Upper lobe of left lung (tissue), 6 donors: ENCODE results near the gene APBB2. TPM values are rescaled to one million over a fixed set of nuclear protein-coding genes. Genes with fewer than 3 reads are reported as not detected.

Experiments
- ATAC-seq, 2 donors: fragments of 200-7000 bp; cut with Tn5 transposase; one replicate each; pipeline ENCODE4 v1.9.1; 2022; ENCODE audit warnings: mild to moderate bottlenecking in 2 of 2, moderate library complexity in 2 of 2; ENCODE audit not compliant: low FRiP score in 2 of 2
- DNase-seq, 2 donors: peaks; one replicate each; pipeline ENCODE4 v3.0.0-alpha.2; 2019 to 2020
- H3K27ac ChIP-seq, 4 donors: fragments of 200-600 bp; sonication (generic); one replicate each; pipeline ENCODE4 v1.5.1; 2016 to 2019
- H3K27me3 ChIP-seq, 4 donors: fragments of 200-600 bp; sonication (generic); one replicate each; pipeline ENCODE4 v1.5.1; 2017 to 2019
- H3K36me3 ChIP-seq, 4 donors: fragments of 200-600 bp; sonication (generic); one replicate each; pipeline ENCODE4 v1.5.1; 2016 to 2019
- H3K4me1 ChIP-seq, 4 donors: fragments of 200-600 bp; sonication (generic); one replicate each; pipeline ENCODE4 v1.5.1; 2018 to 2019
- H3K4me3 ChIP-seq, 4 donors: fragments of 200-600 bp; sonication (generic); one replicate each; pipeline ENCODE4 v1.5.1; 2017 to 2019; ENCODE audit warnings: mild to moderate bottlenecking in 2 of 4, moderate library complexity in 1 of 4
- H3K9me3 ChIP-seq, 4 donors: fragments of 200-600 bp; sonication (generic); one replicate each; pipeline ENCODE4 v1.5.1; 2018 to 2019
- EP300 ChIP-seq, 4 donors: sonication (generic); formaldehyde crosslinking; IDR thresholded peaks; one replicate each; pipeline ENCODE4 v1.5.1; 2017; ENCODE audit warnings: antibody characterized with exemption in 4 of 4, control low read depth in 2 of 4
- POLR2A ChIP-seq, 4 donors: fragments of 450-650 bp; IDR thresholded peaks; one replicate each; pipeline ENCODE4 v1.5.1; 2016 to 2017; ENCODE audit warnings: antibody characterized with exemption in 4 of 4, mild to moderate bottlenecking in 2 of 4
- POLR2AphosphoS5 ChIP-seq, 2 donors: sonication (generic); formaldehyde crosslinking; IDR thresholded peaks; one replicate each; pipeline ENCODE4 v1.5.1; 2017; ENCODE audit warnings: antibody characterized with exemption in 2 of 2
- WGBS, 2 donors: methylation state at CpG; one replicate each; pipeline ENCODE4 v1.1.5; 2017 to 2018; 5-methylcytosine and 5-hydroxymethylcytosine counted together
- total RNA-seq, 6 donors: library from RNA; depleted of rRNA in 4 of 6; stranded (reverse); fragments of >200 nt in 4 of 6; gene quantifications; one replicate each; pipeline versions ENCODE4 v1.1.0 to v1.2.1, GENCODE V29; 2016 to 2021
- TF ChIP-seq, protein P1 (sequence below), 6 experiments: fragments of 450-650 bp in 4 of 6; fragments of 200-600 bp in 2 of 6; sonication (generic) in 2 of 6; IDR thresholded peaks; one replicate each; pipeline ENCODE4 v1.5.1; 2016 to 2019; ENCODE audit warnings: antibody characterized with exemption in 6 of 6
- donor health status: DM: no; HTN: no; CAD: no; lungs with moderate emphysema.
- donor health status: DM: no; HTN: yes; CAD: no; lungs with severe emphysema.

APBB2 gene
- total RNA-seq, 6 donors from 2014 or later, result 69.5 to 168 (median 102) TPM

DNA sequence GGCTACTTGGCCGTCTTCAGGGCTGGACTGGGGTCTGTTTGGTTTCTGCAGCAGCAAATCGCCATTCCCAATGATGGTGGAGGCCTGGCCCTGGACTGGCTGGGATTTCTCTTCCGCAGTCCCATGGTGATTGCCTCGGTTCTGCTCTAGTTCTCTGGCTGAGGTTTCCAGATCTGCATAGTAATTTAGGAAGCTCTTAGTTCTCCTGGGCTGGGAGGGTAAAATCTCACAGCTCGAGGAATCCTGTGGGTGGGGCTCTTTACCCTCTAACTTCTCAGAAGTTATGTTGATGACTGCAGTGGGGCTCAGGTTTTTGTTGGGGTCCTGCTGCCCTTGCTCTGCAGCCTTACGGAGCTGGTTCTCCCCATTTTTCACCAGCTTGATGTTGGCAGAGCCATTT lies 200.6 kb downstream of the APBB2 start:
- H3K27me3 ChIP-seq, result no peaks in the 10 kb centered on the region
- H3K27ac ChIP-seq, result no peak overlapping the region
- ATAC-seq, result no peak
- no peaks in the 10 kb centered on the region for H3K9me3 ChIP-seq
- peaks cover 0 to 9% (median 3%) of the 10 kb centered on the region in 4 donors for H3K36me3 ChIP-seq
- 60 to 84% methylated on average over 5 to 6 of the region's 6 CpGs for WGBS, 2 donors
- H3K4me1 ChIP-seq, result no peaks in the 10 kb centered on the region
- no peak for DNase-seq
- TF ChIP-seq, protein P1, sequence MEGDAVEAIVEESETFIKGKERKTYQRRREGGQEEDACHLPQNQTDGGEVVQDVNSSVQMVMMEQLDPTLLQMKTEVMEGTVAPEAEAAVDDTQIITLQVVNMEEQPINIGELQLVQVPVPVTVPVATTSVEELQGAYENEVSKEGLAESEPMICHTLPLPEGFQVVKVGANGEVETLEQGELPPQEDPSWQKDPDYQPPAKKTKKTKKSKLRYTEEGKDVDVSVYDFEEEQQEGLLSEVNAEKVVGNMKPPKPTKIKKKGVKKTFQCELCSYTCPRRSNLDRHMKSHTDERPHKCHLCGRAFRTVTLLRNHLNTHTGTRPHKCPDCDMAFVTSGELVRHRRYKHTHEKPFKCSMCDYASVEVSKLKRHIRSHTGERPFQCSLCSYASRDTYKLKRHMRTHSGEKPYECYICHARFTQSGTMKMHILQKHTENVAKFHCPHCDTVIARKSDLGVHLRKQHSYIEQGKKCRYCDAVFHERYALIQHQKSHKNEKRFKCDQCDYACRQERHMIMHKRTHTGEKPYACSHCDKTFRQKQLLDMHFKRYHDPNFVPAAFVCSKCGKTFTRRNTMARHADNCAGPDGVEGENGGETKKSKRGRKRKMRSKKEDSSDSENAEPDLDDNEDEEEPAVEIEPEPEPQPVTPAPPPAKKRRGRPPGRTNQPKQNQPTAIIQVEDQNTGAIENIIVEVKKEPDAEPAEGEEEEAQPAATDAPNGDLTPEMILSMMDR (IDR thresholded peaks at IDR 0.05), result no peak
- TF ChIP-seq POLR2A (IDR thresholded peaks at IDR 0.05) (no peak), EP300 (IDR thresholded peaks at IDR 0.05) (no peak), POLR2AphosphoS5 (IDR thresholded peaks at IDR 0.05) (no peak)
- H3K4me3 ChIP-seq, result no peak overlapping the region

- Histone ChIP-seq H3K4me3 (no peak overlapping the region), H3K4me1 (no peaks in the 10 kb centered on the region), H3K27ac (no peak overlapping the region), H3K27me3 (no peaks in the 10 kb centered on the region), H3K9me3 (no peaks in the 10 kb centered on the region), H3K36me3 (peaks cover 0 to 9% (median 3%) of the 10 kb centered on the region in 4 donors)
- WGBS, 2 donors, result 58 to 95% methylated on average over 3 of the region's 3 CpGs
- ATAC-seq (no peak), DNase-seq (no peak)
- TF ChIP-seq POLR2A (IDR thresholded peaks at IDR 0.05) (no peak), POLR2AphosphoS5 (IDR thresholded peaks at IDR 0.05) (no peak), EP300 (IDR thresholded peaks at IDR 0.05) (no peak)
- TF ChIP-seq, protein P1 (IDR thresholded peaks at IDR 0.05), result no peak
These were observed 201.4 kb downstream of the APBB2 start for GRCh38 chr4:41012911-41013310.

DNA sequence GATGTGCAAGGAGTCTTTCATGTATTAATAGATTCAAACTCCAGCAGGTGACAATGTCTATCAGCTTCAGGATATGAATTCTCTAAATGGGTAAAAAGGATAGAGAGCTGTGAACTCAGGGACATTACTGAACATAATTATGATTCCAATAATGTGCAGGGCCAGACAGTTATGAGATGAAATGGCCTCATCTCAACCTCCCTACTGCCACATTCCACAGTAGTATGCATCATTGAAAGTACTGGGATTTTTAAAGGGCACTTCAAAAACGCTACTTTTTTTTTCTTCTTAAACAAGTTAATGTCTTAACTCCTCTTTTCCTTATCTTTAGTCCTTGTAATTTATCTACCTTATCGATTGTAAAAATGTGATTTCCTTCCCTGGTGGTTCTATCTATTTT lies 202.0 kb downstream of the APBB2 start:
- DNase-seq, result no peak
- 50 to 53% methylated on average over 2 of the region's 2 CpGs for WGBS, 2 donors
- peak in 1 of 2 donors; percentile 69 for ATAC-seq

DNA sequence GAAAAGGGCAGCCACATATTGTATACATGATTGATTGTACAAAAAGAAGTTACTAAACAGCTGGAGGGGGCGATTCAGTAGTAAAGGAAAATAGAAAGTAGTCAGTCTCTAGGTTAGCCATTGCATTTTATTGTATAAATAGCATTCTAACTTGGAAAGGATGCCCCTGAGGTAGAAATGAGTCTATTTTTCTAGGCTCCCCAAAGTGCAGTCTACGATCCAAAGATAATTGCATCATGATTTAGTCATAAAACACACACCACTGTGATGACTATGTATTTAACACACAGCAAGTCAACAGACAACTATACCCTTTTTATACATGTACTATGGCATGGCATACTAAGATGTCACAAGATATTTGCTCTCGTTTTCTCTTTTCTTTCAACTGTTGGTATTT lies 204.9 kb downstream of the APBB2 start:
- Histone ChIP-seq H3K4me1 (no peaks in the 10 kb centered on the region), H3K9me3 (no peaks in the 10 kb centered on the region), H3K4me3 (no peak overlapping the region), H3K36me3 (peaks cover 0 to 9% (median 3%) of the 10 kb centered on the region in 4 donors), H3K27ac (no peak overlapping the region), H3K27me3 (no peaks in the 10 kb centered on the region)
- DNase-seq (no peak), ATAC-seq (peak in 1 of 2 donors; percentile 25)
- WGBS, 2 donors, result 70 to 73% methylated on average over 3 of the region's 3 CpGs
- TF ChIP-seq POLR2A (IDR thresholded peaks at IDR 0.05) (no peak), EP300 (IDR thresholded peaks at IDR 0.05) (no peak), POLR2AphosphoS5 (IDR thresholded peaks at IDR 0.05) (no peak)
- TF ChIP-seq, protein P1 (IDR thresholded peaks at IDR 0.05), result no peak

More for the DNA sequence above, 202.0 kb downstream of the APBB2 start:
- H3K27ac ChIP-seq, result no peak overlapping the region
- H3K27me3 ChIP-seq, result no peaks in the 10 kb centered on the region
- no peaks in the 10 kb centered on the region for H3K9me3 ChIP-seq
- peaks cover 0 to 9% (median 3%) of the 10 kb centered on the region in 4 donors for H3K36me3 ChIP-seq
- TF ChIP-seq POLR2A (IDR thresholded peaks at IDR 0.05) (no peak), POLR2AphosphoS5 (IDR thresholded peaks at IDR 0.05) (no peak), EP300 (IDR thresholded peaks at IDR 0.05) (no peak)
- TF ChIP-seq, protein P1 (IDR thresholded peaks at IDR 0.05), result no peak
- no peak overlapping the region for H3K4me3 ChIP-seq
- H3K4me1 ChIP-seq, result no peaks in the 10 kb centered on the region

GRCh38 chr4:41006141-41006540 lies 208.2 kb downstream of the APBB2 start:
- DNase-seq, result no peak
- H3K36me3 ChIP-seq, result no peaks in the 10 kb centered on the region
- TF ChIP-seq, protein P1 (IDR thresholded peaks at IDR 0.05), result no peak
- TF ChIP-seq POLR2AphosphoS5 (IDR thresholded peaks at IDR 0.05), result no peak
- no peak for TF ChIP-seq EP300 (IDR thresholded peaks at IDR 0.05)
- no peak for TF ChIP-seq POLR2A (IDR thresholded peaks at IDR 0.05)
- WGBS, 2 donors, result 92 to 93% methylated on average over 4 of the region's 4 CpGs
- H3K9me3 ChIP-seq, result no peaks in the 10 kb centered on the region
- no peak for ATAC-seq
- no peak overlapping the region for H3K4me3 ChIP-seq
- no peaks in the 10 kb centered on the region for H3K4me1 ChIP-seq
- H3K27ac ChIP-seq, result no peak overlapping the region
- no peaks in the 10 kb centered on the region for H3K27me3 ChIP-seq
